NCI-H345 treated with DMSO at 0.1 percent for 48 hours (cell line): ENCODE measurements around the gene RABGAP1L.
"Not testable (repeated sequence)": the region's sequence is repeated elsewhere in the genome, so short reads cannot be mapped to it uniquely, and the experiment has no call there.

Source experiments
- DNase-seq: peaks from one replicate; lab custom pipeline; 2025; ENCODE audit not compliant: unreplicated experiment; lab: John Stamatoyannopoulos, UW

Gene RABGAP1L

DNA sequence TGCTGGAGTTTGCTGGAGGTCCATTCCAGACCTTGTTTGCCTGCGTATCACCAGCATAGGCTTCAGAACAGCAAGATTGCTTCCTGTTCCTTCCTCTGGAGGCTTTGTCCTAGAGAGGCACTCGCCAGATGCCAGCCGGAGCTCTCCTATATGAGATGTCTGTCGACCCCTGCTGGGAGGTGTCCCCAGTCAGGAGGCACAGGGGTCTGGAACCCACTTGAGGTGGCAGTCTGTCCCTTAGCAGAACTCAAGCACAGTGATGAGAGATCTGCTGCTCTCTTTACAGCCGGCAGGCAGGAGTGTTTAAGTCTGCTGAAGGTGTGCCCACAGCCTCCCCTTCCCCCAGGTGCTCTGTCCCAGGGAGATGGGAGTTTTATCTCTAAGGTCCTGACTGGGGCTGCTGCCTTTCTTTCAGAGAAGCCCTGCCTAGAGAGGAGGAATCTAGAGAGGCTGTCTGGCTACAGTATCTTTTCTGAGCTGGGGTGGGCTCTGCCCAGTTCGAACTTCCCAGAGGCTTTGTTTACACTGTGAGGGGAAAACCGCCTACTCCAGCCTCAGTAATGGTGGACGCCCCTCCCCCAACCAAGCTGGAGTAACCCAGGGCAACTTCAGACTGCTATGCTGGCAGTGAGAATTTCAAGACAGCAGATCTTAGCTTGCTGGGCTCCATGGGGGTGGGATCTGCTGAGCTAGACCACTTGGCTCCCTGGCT is 493.4 kb downstream of the RABGAP1L start:
- DNase-seq = no peak

DNA sequence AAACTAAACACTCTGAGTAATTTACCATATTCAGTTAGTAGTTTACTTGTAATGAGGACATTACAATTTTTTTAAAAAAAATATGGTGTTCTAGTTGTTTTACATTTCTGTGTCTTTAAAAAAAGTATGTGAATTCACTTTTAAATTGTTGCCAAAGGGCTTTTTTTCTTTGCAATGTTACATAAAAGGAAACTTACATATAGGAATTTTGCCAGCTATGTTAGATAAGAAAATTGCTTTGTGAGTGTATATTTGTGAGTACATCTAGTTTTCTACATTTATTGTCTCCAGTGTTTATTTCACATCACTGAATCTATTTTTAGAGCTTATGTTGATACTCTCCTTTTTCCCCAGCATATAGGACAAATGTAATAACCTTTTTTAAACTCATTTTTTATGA is 495.2 kb downstream of the RABGAP1L start:
- no peak for DNase-seq

DNA sequence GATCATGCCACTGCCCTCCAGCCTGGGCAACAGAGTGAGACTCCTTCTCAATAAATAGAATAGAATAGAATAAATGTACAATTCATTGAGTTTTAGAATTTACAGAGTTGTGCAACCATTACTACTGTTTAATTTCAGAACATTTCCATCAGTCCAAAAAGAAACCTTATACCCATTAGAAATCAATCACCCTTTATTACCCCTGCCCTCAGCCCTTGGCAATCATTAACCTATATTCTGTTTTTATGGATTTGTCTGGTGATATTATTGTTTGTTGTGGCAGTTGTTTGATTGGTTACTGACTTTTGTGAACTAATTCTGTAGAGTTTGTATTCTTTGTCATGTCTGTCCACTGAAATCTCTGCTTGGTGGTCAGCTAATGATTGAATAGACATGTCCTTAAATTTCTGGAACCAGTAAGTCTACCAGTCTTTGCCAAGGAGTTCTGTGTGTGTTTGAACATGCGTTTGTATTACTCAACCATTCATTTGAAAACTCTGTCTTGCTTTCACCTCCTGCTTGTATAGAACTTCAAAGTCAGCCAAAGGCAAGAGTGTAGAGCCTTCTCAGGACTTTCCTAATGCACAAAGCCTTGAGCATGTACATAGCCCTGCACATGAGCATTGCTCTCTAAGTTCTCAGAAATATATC is 497.2 kb downstream of the RABGAP1L start:
- DNase-seq = no peak

- DNase-seq = no peak
These were observed 498.1 kb downstream of the RABGAP1L start for GRCh38 chr1:174657411-174657810.

- no peak for DNase-seq
These were observed 498.6 kb downstream of the RABGAP1L start for GRCh38 chr1:174657893-174658292.

DNA sequence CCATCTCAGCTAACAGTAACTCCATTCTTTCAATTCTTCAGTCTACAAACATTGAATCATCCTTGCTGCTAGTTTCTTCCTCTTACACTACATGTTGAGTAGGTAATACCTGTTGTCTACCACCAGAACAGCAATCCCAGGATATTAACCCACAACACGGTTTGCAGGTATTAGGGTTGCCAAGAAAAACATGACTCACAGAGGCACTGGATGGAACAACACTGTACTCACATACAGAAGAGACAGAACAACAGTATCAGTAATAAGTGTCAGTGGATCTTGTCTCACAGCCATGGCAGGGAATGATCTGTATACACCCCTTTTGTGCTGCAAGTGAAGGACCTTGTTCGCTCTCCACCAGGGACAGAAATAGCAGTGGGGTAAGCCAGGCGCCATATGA is 500.5 kb downstream of the RABGAP1L start:
- DNase-seq = no peak

DNA sequence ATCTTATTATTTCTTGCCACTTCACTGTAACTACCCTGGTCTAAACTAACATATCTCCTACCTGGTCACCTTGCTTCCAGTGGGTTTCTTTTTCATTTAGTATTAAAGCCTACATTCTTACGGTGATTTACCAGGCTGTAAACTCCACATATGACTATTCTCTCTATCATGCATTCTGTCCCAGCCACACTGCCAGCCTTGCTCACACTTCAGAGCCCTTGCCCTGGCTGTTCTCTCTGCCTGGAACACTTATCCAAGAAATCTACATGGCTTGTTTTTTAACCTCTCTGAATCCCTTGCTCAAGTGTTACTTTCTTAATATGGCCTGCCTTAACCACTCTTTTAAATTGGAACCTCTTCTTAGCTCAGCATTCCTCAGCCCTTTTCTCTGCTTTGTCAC is 501.2 kb downstream of the RABGAP1L start:
- no peak for DNase-seq

DNA sequence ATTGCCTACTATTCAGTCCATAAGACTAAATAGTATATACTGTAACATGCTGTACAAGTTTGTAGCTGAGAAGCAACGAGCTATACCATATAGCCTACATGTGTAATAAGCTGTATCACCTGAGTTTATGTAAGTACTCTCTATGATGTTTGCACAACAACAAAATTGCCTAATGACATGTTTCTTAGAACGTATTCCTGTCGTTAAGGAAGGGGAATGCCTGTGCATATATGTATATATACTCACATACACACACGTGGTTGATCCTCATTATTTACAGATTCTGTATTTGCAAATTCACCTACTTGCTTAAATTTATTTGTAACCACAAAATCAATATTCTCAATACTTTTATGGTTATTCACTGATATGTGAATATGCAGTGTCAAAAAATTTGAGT is 504.0 kb downstream of the RABGAP1L start:
- no peak for DNase-seq

GRCh38 chr1:174666248-174666647 is 506.9 kb downstream of the RABGAP1L start:
- no peak for DNase-seq

- no peak for DNase-seq
These were observed 512.5 kb downstream of the RABGAP1L start for GRCh38 chr1:174671826-174672225.

- DNase-seq = no peak
These were observed 517.5 kb downstream of the RABGAP1L start for GRCh38 chr1:174676856-174677255.

- DNase-seq = no peak
These were observed 519.3 kb downstream of the RABGAP1L start for GRCh38 chr1:174678657-174679056.

DNA sequence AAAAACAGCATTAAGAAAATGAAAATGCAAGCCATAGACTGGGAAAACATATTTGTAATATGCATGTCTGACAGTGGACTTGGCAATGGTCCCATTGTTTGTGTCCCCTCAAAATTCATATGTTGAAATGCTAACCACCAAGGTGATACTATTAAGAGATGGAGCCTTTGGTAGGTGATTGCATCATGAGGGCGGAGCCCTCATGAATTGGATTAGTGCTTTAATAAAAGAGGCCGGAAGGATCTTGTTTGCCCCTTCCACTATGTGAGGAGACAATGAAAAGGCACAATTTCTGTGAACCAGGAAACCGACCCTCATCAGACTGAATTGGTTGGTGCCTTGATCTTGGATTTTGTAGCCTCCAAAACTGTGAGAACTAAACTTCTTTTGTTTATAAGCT is 520.8 kb downstream of the RABGAP1L start:
- no peak for DNase-seq

DNA sequence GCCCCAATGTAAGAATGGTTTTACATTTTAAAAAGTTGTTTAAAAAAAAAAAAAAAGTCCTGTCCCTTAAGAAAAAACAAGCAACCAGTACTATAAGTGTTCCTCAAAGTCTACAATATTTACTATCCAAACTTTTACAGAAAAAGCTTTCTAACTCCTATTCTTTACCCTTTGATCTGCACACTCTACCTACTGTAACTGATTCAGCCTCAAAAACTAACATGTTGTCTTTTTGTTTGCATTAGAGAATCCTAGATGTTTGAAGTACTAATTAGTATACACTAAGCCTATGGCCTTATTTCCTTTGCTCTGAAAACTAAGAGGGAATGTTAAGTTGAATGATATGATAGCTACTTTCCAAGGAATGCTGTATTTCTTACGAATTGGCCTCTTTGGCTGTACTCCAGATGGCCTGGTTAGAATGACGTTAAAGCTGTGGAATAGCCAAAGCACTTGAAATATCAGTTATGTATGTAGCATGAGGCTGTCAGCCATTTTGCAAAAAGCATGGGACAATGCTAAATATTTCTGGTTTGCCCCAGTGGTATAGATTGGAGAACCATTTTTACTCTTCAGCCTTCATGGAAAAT is 523.2 kb downstream of the RABGAP1L start:
- no peak for DNase-seq

- no peak for DNase-seq
These were observed 526.9 kb downstream of the RABGAP1L start for GRCh38 chr1:174686213-174686612.

DNA sequence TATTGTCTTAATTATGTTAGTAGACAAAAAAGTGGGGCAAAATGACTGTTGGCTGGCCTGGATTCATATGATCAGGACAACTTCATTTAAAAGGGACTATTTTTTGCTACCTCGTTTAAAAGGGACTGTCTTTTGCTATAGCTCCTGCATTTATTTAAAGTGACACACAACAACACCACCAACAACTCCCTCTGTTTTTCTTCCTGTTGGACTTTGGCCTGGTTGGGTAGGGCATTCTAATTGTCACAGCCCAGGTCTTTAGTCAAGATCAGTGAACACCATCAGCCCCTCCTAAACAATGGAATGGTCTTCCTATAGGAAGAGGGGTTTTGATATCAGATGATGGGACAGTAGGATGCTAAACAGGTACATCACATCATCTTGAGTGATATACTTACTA is 530.2 kb downstream of the RABGAP1L start:
- no peak for DNase-seq

DNA sequence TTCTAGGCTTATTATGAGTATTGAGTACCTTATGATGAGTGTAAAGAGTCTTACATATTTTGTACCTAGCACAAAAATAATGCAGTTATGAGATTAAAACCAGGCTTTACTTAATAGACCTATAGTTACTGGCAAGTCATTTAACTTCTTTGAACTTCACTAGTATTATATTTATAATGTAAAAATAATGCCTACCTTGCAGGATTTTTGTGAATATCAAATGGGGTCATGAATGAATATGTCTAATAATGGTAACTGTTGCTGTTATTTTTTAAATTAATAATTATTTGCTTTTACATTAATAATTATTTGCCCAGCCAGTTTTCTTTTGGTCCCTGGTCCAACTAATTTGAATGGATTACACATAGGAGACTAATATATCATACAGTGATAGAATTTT is 530.9 kb downstream of the RABGAP1L start:
- no peak for DNase-seq

- DNase-seq = no peak
These were observed 533.0 kb downstream of the RABGAP1L start for GRCh38 chr1:174692313-174692712.

- no peak for DNase-seq
These were observed 533.8 kb downstream of the RABGAP1L start for GRCh38 chr1:174693085-174693484.

- not testable (repeated sequence) for DNase-seq
These were observed 534.2 kb downstream of the RABGAP1L start for GRCh38 chr1:174693539-174693938.

DNA sequence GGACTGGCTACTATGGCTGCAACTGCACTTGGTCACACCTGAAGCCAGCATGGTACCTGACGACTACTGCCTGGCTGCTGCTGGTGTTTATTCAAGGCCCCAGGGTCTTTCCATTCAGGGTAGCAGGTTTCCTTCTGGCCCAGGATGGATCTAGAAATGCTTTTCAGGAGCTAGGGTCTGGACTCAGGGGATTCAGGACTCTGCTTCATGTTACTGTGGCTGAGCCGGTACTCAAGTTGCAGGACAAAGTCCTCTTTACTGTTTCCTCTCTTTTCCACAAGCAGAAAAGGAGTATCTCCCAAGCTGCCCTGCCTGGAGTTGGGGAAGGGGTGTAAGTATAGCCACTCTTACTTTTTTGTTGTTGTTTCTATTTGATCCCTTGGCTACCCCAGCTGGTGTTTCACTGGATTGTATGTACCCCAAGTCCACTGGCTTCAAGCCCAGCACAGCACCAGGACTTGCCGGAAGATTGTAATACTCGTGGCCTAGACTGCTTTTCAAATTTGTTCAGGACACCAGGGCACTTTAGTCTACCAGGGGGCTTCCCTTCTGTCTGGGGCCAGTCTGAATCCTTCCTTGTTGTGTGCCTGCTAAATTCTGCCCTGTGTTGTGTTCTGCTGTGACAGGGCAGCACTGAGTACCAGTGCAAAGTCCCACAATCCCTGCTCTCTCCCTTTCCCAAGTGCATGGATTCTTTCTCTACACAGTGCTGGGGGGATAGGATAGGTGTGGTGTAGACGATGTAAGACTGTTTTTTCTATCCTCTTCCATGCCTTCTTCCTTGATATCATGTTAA is 536.9 kb downstream of the RABGAP1L start:
- no peak for DNase-seq

DNA sequence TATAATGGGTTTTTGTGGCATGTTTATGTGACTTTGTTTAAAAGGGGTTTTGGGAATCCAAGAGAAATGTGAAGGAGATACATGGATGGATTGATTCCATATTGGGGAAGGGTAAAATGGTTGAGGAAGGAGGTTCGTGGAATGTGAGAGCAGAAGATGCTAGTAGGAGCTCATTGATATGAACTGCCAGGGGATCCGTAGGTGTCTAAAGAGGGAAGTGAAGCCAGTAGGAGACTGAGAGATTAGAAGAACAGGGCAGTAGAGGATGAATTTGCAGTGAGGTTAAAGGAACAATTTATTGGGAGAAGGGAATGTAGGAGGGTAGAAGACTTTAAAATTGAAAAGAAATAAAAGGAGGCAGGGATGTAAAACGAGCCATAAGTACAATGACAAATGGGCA is 541.0 kb downstream of the RABGAP1L start:
- no peak for DNase-seq
